GM19351 (cell line): ENCODE results near the gene ZNF808.
"Not testable (repeated sequence)": the region's sequence is repeated elsewhere in the genome, so short reads cannot be mapped to it uniquely, and the experiment has no call there.

Experiments
- ATAC-seq: cut with Tn5 transposase; IDR thresholded peaks from one replicate; pipeline ENCODE4 v1.9.1; 2021; ENCODE audit warnings: mild to moderate bottlenecking, moderate library complexity; ENCODE audit not compliant: unreplicated experiment

Gene ZNF808

GRCh38 chr19:52592301-52592700 lies 64.8 kb downstream of the ZNF808 start:
- ATAC-seq = no peak

GRCh38 chr19:52593441-52593840 lies 66.0 kb downstream of the ZNF808 start:
- not testable (repeated sequence) for ATAC-seq

- ATAC-seq = no peak
Observed at GRCh38 chr19:52599241-52599640, 71.8 kb downstream of the ZNF808 start.

GRCh38 chr19:52600639-52601024 lies 73.2 kb downstream of the ZNF808 start:
- no peak for ATAC-seq

- peak; percentile 95 for ATAC-seq
Observed at GRCh38 chr19:52601025-52601973, 73.8 kb downstream of the ZNF808 start.

- ATAC-seq = not testable (repeated sequence)
Observed at GRCh38 chr19:52601974-52602366, 74.5 kb downstream of the ZNF808 start.

GRCh38 chr19:52602941-52603340 lies 75.5 kb downstream of the ZNF808 start:
- no peak for ATAC-seq

GRCh38 chr19:52603558-52604207 lies 76.2 kb downstream of the ZNF808 start:
- no peak for ATAC-seq
